Left forelimb (tissue), 1 donor: Measurements from ENCODE around the gene NOS1AP.
"Not testable (repeated sequence)": the region's sequence is repeated elsewhere in the genome, so short reads cannot be mapped to it uniquely, and the experiment has no call there.

ENCODE experiments used
- DNase-seq: peaks from one replicate; pipeline ENCODE4 v3.0.0-alpha.2; 2018; ENCODE audit warnings: low spot score

The NOS1AP gene

DNA sequence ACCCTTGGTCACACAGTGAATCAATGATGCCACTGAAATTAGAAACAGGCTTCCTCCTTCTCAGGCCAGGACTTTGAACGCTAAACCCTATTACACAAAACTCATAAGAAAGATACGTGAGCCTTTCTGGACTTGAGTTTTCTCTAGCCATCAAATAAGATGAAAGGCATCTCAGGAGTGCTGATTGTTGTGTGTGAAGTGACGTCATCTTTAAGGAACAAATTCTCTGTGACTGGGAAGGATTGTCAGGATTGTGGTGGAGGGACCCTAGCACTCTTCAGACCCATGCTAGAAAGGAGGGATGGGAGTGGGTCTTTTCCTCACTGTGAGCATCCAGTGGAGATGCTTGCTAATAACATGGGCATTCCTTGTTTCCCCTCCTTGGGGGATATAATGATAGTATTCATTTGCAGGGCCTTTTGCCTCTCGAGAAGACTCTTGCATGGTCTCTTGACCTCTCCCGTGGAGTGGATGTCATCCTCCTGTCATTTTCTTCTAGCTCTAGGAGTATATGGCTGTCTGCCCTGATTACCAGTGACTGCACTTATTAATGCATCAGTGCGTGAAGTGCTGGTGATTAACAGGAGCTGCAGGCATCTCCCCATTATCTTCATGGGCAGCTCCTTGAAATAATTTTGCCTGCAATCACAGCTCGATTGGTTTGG lies 267.3 kb downstream of the NOS1AP start:
- DNase-seq = no peak

GRCh38 chr1:162342452-162342983 lies 273.0 kb downstream of the NOS1AP start:
- no peak for DNase-seq

DNA sequence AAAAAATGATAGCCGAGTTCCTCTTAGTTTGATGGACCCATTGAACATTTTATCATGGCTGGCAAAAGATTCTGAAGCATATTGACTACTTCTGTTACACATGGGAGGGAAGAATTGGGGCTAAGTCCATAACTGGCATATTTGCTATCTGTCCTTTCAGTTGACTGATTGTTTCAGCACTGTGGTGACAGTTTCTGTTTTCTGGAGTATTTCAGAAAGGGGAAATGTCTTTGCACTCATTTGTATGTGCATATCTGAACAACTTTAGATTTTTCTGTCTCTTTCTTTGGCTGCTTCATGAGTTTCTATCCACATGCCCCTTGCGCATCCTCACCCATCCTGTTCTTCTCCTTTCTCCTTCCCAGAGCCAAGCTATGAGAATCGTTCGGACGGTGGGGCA lies 274.0 kb downstream of the NOS1AP start:
- DNase-seq = no peak

- no peak for DNase-seq
These were observed 277.8 kb downstream of the NOS1AP start for GRCh38 chr1:162347281-162347680.

DNA sequence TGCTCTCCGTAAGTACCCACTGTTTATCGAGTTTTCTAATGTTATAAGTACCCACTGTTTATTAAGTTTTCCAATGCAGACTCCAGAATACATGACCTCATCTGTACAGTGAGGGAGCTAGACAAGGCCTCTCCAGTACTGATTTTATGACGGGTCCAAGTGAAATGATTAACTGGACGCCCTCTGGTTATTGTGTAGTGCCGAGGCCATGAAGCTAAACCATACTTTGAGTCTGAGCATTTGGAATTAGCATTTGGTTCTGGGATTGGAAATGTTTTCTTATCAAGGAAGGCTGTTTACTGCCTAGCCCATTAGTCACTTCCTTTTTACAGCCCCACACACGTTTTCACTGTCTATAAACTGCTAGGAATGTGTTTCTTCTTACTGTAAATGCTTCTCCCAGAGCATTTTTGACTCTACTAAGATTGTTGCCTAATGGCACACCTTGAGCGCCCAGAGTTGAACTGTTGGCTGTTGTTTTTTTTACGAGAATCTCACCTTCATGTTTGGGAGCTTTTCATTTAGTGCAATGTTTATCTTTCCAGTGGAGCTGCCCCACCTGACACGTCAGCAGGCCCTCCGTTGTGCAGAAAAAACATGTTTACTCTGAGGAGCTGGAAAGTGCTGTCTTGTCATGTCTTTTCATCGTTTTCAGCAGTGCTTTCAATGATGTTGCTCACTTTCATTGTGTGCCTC lies 280.3 kb downstream of the NOS1AP start:
- DNase-seq = no peak

DNA sequence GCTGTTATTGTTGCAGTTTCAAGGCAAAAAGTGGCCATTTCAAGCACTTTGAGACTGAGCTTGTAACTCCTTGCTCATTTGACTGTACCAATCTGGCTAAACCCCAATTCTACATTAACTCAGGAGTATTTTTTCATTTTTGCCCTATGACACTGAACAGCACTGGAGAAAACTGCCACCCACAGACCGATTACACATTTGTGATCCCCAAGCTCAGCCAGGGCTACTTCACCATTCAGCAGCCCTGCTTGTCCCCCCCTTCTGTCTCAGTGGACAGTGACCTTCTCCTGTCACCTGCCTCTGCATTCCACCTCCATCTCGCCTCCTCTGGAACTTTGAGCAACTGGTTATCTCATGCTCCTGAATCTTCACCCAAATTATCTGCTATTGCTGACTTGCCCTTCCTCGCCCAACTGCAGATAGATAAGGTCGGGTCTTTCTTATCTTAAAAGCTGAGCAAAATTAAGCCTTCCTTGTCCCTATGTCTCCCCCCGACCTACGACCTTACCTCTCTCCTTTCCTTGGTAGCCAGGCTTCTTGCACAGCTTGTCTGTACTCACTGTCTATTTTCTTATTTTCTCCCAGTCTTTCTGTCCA lies 281.9 kb downstream of the NOS1AP start:
- DNase-seq = no peak

DNA sequence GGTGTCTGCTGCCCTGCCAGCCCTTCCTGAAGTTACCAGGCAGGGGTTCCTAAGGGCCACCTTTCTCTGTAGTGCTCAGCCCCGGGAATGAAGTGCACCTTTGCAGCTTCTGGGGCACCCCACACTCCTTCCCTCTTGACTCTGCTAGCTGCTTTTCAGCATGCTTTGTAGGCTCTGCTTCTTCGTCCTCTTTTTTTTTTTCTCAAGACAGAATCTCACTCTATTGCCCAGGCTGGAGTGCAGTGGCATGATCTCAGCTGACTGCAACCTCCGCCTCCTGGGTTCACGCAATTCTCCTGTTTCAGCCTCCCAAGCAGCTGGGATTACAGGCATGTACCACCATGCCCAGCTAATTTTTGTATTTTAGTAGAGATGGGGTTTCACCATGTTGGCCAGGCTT lies 282.4 kb downstream of the NOS1AP start:
- DNase-seq = not testable (repeated sequence)

DNA sequence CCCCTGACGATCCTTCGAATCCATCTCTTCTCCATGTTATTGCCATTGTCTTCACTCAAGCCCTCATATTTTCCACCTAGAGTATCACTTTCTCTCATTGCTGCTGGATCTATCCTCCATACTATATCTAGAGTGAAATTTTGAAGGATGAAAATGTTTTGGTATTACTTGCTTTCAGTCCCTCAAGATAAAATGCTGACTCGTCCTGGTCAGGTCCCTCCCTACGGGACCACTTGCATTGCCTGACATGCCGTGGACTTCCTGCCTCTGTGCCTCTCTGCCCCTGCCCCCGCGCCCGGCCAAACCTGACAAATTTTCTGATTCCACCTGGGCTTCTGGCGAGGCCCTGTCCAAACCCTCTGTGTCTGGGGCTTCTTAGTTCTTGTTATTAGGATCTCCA lies 283.6 kb downstream of the NOS1AP start:
- DNase-seq = no peak

DNA sequence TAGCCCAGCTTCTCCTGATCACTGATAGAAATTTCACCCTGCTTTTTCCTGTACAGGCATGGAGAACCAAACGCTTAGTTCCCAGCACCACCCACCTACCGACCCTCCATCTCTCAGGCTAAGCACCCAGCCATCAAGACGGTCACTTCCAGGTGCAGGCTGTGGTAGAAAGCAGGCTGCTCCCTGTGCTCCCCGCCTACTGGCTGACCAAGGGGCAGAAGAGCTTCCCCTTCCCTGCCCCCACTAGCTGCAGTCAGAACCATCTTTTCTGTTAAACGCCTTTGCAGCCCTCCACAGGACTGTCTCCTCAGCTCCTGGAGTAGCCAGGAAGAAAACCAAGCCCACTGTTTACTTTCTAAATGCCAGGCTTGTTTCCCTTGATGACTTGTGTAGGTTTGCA lies 284.2 kb downstream of the NOS1AP start:
- no peak for DNase-seq

DNA sequence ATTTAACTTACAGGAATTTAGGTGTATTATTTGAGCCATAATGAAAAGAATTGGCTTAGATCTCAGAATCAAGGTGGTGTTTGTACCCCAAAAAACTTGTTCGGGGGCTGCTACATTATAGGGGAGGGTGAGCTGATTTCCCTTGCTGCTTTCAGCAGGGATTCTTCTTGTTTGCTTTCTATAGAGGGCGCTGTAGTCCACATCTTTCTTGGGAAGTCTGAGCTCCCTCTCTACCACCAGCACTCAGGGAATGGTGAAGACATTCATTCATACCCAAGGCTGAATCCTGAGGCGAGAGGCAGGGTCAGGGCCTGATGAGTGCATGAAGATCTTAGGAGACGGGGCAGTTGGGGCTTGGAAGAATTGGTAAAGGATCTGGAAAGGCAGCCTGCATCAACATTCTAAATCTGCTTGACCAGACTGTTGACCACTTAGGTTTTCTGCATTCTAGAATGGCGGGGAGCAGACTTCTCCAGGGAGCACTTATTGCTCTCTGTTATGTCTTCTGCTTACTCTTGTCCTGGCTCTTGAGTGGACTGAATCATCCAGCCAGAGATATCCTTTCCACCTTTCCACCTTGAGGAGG lies 288.3 kb downstream of the NOS1AP start:
- DNase-seq = no peak

GRCh38 chr1:162358928-162359327 lies 289.4 kb downstream of the NOS1AP start:
- no peak for DNase-seq

GRCh38 chr1:162359523-162360236 lies 290.2 kb downstream of the NOS1AP start:
- DNase-seq = no peak

- DNase-seq = no peak
These were observed 290.9 kb downstream of the NOS1AP start for GRCh38 chr1:162360237-162360873.

DNA sequence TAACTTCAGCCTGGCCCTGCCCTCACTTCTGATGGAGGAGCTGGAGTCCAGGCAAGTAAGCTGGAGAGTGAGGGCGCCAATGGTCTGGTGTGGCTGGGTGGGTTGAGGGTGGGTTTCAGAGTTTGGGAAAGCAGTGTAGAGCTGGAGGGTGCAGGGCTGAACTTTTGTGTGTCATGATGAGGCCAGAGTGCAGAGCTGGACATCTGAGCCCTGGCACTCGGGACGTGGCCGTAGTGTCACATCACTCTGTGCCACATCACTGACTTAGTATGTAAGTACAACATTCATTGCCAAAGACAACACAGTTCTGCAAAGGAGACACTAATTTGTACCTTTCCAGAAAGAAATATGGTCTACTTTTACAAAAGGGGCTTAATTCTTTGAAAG lies 291.4 kb downstream of the NOS1AP start:
- no peak for DNase-seq

DNA sequence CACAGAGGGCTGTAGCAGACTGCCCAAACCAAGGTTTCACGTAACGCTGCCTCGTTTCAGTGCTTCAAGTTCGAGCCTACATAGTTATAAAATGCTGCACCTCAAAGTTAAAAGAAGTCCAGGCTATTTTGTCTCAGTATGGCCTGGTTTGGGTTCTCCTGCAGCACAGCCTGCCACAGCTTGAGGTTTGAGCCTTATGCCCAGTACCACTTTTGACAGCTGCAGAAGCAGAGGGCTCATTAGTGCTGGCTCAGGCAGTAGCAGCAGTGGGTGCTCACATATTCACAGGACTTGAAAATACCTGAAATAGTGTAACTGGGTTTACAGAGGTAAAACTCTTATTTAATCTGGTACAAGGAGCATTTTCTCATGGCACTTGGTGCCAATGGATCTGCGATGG lies 291.9 kb downstream of the NOS1AP start:
- DNase-seq = no peak

DNA sequence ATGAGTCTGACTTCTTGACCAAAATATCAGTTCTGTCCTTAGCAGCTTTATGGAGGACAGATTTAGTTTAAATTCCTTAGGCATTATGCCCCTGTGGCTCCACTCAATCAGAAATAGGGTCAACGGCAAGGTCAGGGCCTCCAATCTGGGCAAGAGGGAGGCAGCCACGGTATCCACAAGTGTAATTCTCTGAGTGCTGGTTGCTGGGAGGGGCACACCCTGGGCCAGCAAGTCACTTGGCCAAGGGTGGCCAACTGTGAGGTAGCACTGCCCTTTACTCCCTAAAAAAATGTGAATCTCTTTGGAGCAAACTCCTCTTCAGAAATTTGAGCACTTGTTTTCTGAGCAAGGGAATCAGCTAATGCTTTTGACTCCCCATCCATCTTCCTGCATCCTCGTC lies 294.3 kb downstream of the NOS1AP start:
- no peak for DNase-seq

- no peak for DNase-seq
These were observed 295.0 kb downstream of the NOS1AP start for GRCh38 chr1:162364498-162364897.

- DNase-seq = no peak
These were observed 296.0 kb downstream of the NOS1AP start for GRCh38 chr1:162365284-162366020.

DNA sequence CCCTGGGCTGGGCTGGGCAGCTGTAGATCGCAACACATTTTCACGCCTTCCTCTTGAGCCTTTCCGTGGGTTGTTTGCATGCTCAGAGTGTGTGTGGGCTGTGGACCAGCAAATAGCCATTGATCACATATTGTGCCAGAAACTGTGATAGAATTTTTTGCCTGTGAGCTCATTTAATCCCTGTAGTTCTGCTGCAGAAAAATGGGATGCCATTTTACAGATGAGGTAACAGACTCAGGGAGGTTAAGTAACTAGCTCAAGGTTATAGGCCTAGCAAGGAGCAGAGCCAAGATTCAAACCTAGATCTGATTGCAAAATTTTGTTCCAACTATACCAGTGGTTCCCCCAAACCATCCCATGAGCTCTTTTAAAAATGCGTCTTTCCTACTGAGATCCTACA lies 296.7 kb downstream of the NOS1AP start:
- DNase-seq = no peak

GRCh38 chr1:162366671-162367070 lies 297.2 kb downstream of the NOS1AP start:
- no peak for DNase-seq

DNA sequence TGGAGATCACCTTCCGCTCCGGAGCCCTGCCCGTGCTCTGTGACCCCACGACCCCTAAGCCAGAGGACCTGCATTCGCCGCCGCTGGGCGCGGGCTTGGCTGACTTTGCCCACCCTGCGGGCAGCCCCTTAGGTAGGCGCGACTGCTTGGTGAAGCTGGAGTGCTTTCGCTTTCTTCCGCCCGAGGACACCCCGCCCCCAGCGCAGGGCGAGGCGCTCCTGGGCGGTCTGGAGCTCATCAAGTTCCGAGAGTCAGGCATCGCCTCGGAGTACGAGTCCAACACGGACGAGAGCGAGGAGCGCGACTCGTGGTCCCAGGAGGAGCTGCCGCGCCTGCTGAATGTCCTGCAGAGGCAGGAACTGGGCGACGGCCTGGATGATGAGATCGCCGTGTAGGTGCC lies 297.6 kb downstream of the NOS1AP start:
- no peak for DNase-seq
